HG02610 (cell line): ENCODE measurements around the gene FAM184A.
A peak's percentile ranks its signal among the peaks of the same experiment; 100 is the strongest.
"Not testable (repeated sequence)": the region's sequence is repeated elsewhere in the genome, so short reads cannot be mapped to it uniquely, and the experiment has no call there.

Experiments
- ATAC-seq: cut with Tn5 transposase; IDR thresholded peaks from one replicate; pipeline ENCODE4 v1.9.1; 2021; ENCODE audit warnings: mild to moderate bottlenecking, moderate library complexity; ENCODE audit not compliant: unreplicated experiment

The FAM184A gene

DNA sequence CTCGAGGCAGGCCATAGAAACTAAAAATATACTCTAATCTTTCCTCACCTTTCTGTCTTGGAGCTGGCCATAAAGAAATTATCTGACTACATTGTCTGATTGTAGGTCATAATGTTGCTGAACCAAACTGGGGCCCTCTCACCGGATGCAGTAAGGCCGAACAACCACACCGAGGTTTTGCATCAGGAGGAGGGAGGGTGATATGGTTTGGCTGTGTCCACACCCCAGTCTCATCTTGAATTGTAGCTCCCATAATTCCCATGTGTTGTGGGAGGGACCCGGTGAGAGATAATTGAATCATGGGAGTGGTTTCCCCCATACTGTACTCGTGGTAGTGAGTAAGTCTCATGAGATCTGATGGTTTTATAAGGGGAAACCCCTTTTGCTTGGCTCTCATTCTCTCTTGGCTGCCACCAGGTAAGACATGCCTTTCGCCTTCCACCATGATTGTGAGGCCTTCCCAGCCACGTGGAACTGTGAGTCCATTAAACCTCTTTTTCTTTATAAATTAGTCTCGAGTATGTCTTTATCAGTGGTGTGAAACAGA is 19.4 kb upstream of the FAM184A start:
- not testable (repeated sequence) for ATAC-seq

GRCh38 chr6:119096721-119097565 is 18.5 kb upstream of the FAM184A start:
- ATAC-seq: no peak

DNA sequence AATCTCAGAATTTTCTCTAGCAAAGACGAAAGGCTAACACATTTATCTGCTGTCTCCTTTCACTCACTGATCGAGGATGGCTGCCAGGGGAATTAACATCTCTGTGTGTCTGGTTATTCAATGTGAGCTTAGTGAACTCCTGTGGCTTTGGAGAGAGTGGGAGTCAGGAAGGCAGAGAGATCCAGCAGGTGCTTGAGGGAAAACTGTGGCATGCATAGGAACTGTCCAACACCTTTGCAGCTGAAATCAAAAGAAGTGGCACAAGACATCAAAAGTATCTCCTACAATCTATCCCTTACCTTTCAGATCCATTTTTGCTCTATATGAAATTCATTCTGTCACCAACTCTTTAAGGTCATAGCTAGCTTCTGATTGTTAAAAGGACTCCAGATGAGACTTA is 11.8 kb upstream of the FAM184A start:
- ATAC-seq: no peak

- no peak for ATAC-seq
Measured at GRCh38 chr6:119084784-119085183, 6.3 kb upstream of the FAM184A start.

GRCh38 chr6:119083007-119083406 is 4.5 kb upstream of the FAM184A start:
- ATAC-seq: no peak

DNA sequence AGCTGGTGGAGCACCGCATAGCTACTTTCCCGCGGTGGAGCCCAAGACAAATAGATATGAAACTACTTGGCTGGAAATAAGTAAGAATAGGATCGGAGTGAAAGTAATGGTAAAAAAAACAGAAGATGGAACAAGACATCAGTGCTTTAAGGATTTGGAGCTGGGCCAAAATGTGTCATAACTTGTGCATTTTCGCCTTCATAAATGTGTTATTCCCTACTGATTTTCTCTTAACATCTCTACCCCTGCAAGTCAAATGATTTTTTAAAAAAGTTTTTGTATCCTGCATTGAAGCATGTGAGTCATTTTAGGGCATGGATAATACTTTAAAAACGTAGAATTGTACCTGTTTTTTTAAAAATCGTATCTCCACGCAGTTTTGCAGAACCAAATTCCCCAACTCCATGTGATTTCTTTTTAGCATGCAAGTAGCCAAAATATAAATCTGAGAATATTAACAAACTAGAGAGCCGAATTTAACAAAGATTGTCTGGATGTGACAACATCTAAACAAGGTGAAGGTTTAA is 882 bp upstream of the FAM184A start:
- no peak for ATAC-seq

- ATAC-seq: peak; percentile 27
Measured at GRCh38 chr6:119077643-119078375, 655 bp downstream of the FAM184A start.

GRCh38 chr6:119077391-119077642 is 1.1 kb downstream of the FAM184A start:
- no peak for ATAC-seq

GRCh38 chr6:119076576-119077390 is 1.7 kb downstream of the FAM184A start:
- ATAC-seq: no peak

DNA sequence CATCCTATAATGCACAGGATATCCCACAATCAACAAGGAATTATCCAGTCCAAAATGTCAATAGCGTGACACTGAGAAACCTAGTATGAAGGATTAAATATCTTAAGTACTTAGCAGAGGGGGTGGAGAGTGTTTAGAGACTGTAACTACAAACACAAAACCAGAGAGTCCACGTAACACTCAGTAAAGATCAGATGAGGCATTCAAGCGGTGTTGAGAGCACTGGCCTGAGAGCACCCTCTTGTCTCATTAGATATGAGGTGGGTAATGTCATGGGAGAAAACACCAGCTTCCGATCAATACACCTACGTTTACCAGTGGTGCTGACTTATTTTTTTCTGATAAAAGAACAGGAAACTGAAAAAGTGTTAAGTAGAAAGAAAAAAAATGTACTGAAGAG is 2.3 kb downstream of the FAM184A start:
- ATAC-seq: no peak

DNA sequence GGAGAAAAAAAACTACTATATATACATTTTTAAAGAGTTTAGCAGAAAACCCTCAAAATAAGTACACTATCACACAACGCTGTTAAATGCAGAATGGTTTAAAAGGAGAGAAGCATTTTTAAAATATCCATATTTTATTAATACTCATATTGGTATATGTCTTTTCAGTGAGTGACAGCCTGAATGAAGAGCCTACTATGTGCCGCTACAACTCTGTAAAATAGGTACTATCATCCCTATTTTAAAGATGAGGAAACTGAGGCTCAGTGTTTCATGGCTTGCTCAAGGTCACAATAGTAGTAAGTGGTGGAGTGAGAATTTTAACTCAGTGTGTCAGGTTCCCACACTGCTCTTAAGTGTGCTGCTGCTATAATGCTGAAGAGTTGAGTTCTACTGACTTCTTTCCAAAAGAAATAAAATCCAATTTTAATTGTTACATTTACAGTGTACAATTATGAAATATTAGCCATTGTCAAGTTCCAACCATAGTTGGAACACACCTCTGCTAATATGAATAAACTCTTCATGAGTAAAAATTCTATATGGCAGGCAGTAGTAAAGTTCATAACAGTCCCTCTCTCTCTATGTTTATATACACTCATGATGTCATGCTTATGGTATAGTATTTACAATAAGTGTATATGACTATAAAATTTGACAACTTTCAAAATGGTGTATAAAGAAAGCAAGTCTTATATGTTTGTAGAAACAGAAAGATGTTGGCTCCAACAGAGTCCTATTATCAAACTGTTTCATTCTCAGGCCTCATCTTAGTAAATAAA is 3.1 kb downstream of the FAM184A start:
- no peak for ATAC-seq

- ATAC-seq: no peak
Measured at GRCh38 chr6:119073307-119074051, 5.0 kb downstream of the FAM184A start.

DNA sequence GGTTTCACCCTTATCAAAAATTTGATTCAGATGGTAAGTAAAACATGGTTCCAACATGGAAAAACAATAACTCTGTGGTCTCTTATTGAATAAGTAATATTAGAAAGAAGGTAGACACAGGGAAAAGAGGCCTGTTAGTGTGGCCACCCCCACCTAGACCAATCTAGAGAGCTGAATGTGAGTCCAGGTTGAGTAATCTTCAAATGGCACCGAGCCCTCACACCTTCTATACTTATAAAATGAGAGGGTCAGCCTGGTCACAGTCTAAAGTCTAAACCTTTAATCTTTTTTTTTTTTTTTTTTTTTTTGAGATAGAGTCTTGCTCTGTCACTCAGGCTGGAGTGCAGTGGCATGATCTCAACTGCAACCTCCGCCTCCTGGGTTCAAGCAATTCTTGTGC is 6.9 kb downstream of the FAM184A start:
- no peak for ATAC-seq

- no peak for ATAC-seq
Measured at GRCh38 chr6:119067091-119067490, 11.4 kb downstream of the FAM184A start.

GRCh38 chr6:119066517-119066916 is 11.9 kb downstream of the FAM184A start:
- ATAC-seq: no peak

- ATAC-seq: no peak
Measured at GRCh38 chr6:119065955-119066354, 12.5 kb downstream of the FAM184A start.

- no peak for ATAC-seq
Measured at GRCh38 chr6:119065382-119065781, 13.1 kb downstream of the FAM184A start.

DNA sequence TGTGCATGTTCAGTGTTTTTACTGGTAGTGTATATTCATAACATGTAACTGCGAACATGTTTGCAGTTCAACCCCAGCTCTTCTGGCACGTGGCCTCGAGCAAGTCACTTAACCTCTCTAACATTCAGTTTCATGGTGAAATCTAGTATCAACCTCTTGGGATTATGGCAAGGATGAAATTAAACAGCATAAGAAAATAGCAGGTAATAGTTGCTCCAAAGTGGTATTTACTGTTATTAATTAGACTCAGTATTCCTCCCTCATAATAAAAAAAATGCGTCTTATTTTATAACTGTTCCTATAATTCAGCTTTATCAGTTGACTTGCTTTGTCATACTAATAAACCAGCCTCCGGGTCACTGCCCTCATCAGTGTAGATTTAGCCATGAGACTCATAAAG is 15.0 kb downstream of the FAM184A start:
- ATAC-seq: no peak

DNA sequence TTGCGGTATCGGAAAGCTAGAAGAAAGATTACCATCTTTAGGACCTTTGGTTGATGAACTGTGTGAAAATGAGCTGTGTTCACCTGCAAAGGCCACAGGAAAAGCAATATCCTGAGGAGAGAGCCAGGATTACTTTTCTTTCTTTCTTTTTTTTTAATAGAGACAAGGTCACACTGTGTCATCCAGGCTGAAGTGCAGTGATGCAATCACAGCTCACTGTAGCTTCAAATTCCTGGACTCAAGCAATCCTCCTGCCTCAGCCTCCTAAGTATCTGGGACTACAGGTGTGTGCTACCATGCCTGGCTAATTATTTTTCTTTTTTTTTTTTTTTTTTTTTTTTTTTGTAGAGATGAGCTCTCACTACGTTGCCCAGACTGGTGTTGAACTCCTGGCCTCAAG is 17.2 kb downstream of the FAM184A start:
- no peak for ATAC-seq
